Stimulated activated CD8-positive, alpha-beta memory T cell treated with anti-CD3 and anti-CD28 coated beads, Interleukin-15, amount 100 ng/mL, for 4 hours (primary cell): Measurements from ENCODE around the gene PRLHR.

Experiments
- DNase-seq, 2 donors: peaks; one replicate each; pipeline ENCODE4 v3.0.0-alpha.2; 2020; ENCODE audit warnings: low read depth in 2 of 2

Gene PRLHR

DNA sequence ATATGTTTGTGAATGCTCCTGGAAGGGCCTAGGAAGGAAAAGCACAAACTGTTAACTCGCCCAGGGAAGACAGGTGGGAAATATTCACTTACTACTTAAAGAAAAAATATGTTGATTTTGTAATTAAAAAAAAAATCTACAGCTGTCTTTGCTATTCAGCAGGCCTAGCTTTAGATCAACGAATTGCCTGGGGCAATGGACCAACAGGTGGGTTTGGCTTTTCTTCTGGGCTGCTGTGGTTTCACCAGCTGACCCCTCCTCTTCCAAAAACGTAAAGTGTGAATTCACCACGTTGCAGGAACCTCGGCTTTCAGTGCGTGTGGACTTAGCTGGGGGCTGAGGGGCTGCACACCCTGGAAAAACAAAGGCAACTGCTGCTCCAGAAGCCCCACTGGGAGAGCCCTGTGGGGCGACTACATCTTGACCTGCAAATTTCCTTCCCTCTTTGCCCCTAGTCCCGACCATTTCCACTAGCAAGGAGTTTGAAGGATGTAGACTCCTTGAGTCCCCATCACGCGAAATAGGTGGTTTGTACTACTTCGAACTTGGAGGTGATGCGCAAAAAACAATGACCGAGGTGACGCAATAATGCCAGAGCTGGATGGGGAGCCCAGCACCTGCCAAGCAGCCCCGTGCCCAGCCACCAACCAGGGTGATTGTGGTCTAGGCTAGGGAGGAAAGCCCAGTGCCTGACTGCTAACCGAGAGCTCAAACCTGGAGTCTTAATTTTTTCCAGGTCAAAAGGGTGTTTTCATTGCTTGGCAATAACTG lies 7.4 kb downstream of the PRLHR start:
- no peak for DNase-seq

DNA sequence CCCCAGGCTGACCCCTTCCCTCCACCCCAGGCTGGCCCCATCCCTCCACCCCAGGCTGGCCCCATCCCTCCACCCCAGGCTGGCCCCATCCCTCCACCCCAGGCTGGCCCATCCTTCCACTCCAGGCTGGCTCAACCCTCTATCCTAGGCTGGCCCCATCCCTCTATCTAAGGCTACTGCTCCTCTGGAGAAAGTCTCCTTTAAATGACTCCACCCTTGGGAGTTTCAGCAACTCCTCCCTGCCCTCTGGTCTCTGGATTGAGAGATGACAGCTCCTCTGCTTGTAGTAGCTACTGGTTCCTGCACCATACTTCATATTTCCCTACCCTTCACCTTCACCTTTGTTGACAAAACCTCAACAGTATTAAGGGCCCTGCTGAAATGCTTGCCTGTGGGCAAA lies 8.5 kb downstream of the PRLHR start:
- no peak for DNase-seq

DNA sequence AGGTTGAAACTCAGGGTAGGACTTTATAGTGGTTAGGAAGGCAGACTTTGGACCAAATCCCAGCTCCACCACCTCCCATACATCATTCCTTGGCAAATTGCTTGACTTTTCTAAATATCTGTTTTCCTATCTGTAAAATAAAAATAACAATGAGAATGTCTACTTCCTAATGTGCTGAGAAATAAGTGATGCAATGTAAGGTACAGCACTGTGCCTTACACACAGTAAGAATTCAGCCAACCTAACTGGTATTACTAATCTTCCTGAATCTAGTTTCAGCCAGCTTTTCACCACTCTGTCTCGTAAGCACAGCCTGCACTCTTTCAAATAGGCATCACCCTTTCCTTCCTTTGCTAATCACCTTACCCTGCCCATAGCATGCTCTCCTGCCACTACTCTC lies 9.7 kb downstream of the PRLHR start:
- no peak for DNase-seq

DNA sequence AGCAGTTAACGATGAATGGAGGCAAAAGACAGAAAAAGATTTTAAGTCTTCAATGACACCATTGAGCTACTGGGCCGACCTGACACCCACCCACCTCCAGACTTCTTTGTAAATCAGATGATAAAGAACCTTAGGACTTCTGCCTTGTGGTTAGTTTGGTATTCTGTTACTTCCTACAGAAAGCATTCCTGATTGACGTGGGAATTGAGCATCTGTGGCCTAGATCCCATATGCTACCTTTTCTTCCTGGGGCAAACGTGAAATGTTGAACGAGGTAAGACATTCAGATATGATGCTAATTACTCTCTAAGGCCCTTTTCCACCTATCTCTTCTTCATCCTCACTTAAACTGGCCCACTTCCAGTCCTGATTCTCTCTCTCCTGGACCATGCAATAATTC lies 10.2 kb downstream of the PRLHR start:
- no peak for DNase-seq

DNA sequence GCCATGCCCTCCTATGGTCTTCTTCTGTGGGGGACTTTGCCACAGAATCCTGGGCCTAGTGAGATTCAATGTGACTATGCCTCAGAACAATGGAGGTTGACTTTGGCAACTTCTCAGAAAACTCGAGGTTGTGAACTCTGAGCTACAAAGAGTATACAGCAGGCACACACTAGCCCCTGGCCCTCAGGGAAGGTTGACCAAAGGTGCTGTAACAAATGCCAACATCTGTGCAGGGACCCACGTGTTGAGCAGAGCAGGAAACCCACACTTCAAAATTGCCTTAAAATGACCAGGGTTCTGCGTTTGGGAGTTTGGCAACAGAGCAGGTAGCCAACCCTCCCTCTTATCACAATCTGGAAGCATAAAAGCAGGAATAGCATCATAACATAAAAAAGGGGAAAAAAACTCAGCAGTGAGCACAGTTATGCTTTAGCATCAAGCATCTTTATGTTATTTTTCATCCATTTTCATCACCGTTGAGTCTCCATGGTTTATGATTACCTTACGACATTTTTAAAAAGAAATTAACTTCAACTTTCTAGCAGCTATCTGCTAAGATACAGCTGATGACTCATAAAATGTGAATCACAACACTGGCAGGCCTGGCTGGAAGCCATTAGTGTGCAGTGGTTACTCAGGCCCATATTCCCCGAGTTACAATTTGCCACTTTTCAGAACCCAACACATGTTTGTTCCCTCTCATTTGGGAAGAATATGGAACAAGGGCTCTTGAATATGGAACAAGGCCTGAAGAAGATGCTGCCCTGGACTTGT lies 11.1 kb downstream of the PRLHR start:
- no peak for DNase-seq

DNA sequence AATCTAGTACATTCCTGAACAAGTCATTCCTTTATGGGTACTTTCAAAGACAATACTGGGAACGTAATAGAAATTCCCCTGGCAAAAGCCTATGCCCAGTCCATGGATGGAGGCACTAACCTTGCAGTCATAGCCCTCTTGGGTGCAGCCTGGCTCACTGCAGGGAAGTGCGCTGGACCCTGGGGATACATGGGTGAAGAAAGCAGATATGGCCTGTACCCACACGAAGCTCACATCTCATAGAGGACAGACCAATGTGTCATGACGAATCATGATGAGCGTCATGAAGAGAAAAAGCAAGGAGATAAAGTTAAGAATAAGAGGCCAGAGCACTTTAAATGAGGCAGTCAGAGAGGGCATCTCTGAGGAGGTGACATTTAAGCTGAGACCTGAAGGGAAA lies 11.8 kb downstream of the PRLHR start:
- no peak for DNase-seq

DNA sequence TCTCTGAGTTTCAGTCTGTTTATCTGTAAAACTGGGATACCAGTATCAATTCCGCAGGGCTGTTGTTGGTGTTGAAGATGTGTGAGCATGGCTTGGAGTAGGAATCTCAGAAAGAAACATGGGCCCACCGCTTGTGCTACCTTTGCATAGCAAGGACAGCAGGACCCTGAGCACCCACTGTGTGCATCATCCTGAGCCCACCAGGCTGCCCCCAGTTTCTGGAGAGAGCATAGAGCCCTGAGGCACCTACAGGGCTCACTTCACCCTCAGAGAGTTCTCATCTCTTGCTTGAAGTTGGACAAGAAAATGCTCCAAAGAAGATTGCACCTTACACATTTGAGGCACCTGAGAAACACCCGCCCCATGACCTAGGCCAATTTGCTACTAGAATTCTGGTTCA lies 12.9 kb downstream of the PRLHR start:
- DNase-seq = no peak

DNA sequence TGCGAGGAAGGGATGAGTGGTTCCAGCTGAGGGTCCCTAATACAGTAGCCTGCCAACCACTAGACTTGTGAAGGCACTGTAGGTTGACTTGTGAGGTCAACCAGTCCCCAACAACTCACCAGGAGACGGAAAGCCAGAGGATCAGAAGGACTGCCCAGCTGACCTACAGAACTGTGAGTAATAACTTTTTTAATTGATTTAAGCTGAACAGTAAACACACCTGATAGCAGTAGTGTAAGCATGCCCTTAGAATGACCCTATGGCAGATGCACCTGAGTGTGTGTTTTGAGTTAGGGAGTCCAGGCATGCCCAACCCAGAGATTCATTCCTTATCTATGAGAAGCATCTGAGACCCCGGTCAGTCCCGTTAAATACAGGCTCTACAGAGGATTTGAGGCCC lies 14.1 kb downstream of the PRLHR start:
- DNase-seq = no peak

DNA sequence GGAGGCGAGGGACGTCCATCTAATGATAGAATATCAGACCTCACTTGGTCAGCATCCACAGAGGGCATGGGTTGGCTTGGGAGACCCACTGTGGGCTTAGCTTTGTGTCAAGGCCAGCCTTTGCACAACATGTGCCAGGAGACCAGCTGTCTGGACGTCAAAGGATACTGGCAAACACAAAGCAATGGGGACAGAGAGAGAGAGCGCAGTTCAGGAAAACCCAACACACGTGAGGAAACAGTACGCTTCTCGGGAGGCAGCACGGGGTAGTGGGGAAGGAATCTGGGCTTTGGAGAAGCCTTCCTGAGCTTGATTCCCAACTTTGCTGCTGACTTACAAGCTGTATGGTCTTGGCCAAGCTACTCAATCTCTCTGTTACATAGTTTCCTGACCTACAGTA lies 14.7 kb downstream of the PRLHR start:
- DNase-seq = no peak

DNA sequence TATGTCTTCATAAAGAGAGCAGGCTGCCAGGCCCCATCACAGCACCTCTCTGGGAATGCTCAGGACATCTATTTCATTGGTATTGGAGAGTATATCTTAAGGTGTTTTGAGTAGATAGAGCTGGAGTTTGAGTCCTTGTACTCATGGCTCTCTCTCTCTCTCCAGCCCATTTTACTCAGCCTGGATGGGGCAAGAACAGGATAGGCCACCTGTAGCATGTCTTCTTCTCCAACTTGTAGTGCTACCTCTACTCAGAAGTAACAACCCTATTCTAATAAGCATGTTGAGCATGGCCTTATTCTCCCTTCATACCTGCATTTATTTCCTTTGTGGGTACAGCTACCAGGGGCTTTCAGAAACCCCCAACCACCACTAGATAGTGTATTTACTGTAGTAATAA lies 21.9 kb downstream of the PRLHR start:
- no peak for DNase-seq

DNA sequence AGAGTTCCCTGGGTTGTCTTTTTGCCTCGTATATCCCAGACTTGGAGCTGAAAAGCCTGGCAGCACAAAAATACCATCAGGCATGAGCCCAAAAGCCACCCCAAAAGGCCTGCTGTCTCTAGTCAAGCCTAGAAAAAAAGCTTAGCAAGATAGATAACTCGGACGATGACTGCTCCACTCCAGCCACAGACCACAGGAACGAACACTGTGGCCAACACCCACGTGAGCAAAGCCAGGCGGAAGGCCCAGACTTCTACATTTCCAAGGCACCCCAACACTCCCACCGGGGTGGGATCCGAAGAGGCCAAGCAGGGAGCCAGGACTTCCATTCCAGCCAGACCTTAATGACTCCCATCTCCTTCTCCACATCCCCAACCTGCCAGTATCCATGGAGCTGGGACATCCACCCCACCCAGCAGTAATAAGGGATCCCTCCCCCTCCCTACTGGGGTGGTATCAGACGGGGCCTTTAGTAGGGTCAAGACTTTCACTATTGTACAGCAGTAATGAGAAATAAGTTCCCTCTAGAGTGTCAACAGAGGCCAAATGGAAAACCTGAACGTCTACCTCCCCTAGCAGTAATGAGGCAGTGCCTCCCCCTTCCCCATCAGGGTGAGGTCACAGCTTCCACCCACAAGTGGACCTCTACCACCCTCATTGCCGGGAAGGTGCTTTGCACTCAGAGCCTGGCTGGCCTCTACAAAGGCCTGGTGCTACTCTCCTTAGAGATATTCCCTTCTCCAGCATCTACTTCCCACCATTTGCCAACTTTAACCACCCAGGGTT lies 23.0 kb downstream of the PRLHR start:
- no peak for DNase-seq

DNA sequence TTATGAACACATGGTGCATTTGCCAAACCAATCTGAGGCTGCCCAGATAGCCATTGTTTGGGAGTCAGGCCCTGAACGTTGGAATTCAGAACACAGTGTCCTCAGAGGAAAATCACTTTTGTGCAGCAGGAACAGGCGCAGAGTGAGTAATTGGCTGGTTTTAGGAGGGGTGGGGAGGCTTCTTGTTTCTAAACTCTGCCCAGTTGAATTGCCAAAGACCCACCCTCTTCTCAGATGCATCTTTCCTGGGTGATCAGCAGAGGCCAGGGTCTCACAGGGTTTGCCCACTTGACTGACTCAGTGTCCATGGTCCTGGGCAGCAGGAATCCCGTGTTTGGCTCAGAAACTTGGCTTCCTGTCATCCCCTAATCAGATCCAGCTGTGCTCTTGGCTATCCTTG lies 24.3 kb downstream of the PRLHR start:
- DNase-seq = no peak

DNA sequence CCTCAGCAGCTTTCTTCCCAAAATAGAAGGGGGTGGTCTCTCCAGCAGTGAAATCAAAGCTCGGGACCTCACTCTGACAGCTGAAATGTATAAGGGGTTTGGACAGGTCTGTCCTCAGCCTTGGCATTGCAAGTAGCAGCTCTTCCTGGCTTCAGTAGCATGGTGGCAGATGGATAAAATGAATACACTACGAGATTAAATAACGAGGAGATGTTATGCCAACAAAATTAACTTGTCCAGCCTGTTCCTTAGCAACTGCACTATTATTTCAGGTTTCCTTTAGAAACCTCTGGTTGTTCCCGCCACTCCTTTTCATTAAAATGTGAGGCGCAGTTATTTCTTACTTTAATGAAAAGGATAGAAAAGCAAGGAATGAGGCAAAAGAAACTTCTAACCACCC lies 24.9 kb downstream of the PRLHR start:
- no peak for DNase-seq

DNA sequence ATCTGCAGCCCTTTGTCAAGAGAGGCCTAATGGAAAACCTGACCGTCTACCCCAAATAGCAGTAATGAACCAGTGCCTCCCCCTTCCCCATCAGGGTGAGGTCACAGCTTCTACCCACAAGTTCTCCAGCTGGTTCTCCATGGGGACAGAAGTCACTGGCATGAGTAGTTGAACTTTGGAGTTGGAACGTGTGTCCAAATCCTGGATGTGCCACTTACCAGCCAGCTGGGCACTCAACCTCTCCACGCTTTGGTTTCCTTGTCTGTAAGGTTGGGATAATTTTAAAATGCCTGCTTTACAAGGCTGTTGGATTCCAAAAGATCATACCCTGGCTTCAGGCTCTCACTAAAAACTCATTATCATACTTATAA lies 25.6 kb downstream of the PRLHR start:
- DNase-seq = no peak

DNA sequence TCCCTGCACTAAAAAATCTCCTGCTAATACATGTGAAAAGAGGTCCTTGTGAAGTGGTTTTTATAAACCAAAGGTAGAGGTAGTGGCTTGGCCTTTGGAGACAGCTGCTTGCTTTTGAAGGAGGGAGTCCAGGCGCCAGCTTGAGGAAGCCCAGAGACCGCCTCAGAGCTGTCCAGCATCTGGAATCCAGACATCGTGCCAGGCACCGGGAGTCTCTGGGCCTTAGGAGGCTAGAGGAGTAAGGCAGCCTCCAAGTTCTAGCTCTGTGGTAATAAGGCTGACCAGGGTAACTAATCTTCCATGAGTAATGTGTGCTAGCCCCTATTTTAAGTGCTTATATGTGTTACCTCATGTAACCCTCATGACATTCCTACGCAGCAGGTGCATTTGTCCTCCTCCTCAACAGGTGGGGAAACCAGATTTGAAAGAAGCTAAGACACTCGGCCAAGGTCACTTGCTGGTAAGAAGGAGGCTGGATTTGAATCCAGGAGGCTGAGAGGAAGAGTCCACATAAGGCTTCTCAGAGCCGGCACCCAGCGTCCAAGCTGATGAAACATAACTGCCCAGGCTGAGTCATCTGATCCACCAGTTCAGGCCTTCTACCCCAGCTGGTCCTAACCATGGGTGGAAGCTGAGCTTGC lies 26.1 kb downstream of the PRLHR start:
- DNase-seq = no peak

DNA sequence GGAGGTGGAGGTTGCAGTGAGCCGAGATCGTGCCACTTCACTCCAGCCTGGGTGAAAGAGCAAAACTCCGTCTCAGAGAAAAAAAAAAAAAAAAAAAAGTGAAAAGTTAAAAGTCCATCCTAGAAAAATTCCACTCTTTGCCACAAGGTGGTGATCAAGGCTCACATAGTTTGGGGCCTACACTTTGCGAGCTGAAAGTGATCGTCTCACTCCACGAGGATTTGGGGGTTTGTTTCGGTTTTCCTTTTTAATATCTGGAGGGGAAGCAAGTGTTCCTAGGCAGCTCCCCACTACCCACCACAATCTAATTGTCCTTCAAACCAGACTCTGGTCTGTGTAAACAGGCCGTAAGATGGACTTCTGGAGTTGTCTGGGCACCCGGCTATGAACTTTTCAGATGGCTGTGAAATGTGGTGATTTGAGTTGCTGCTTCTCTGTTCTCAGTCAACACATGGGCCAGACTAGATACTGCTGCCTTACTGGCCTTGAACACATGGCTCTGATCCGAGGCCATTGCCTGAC lies 27.1 kb downstream of the PRLHR start:
- peak in 1 of 2 donors; percentile 15 for DNase-seq

DNA sequence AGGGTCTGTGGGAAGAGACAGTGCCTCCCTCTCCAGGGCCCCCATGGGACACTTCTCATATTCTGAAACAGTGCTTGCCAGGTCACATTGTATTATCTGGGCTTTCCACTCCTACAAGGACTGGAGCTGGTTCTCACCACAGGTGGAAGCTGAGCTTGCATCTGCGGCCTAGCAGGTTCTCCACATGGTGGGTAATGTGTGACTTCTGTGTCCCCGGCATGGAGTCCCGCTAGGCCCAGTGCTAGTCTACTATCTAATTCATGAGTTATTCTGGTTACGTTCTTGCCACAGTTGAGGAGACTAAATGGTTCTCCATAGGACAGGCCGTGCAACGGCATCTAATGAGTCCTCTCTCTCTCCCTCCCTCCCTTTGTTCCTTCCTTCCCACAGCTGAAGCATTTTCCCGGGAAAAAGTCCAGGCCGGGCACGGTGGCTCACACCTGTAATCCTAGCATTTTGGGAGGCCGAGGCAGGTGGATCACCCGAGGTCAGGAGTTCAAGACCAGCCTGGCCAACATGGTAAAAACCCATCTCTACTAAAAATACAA lies 27.7 kb downstream of the PRLHR start:
- DNase-seq = no peak

DNA sequence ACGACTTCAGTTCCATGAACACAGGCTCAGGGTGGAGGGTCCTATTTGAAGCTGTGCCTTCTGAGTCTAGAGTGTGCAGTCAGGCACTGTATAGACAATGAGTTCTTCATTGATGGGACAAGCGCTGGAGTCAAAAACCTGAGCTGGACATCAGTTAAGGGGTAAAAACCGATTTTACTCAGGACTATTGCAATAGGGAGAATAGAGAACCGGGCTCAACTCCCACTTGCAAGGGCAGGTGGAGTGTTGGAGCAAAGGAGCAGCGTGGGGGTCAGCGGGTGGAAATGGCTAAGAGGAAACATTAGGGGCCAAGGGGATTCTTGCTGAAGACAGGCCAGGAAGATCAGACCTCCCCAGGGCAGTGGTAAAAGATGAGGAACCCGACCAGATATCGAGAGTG lies 28.5 kb downstream of the PRLHR start:
- no peak for DNase-seq

DNA sequence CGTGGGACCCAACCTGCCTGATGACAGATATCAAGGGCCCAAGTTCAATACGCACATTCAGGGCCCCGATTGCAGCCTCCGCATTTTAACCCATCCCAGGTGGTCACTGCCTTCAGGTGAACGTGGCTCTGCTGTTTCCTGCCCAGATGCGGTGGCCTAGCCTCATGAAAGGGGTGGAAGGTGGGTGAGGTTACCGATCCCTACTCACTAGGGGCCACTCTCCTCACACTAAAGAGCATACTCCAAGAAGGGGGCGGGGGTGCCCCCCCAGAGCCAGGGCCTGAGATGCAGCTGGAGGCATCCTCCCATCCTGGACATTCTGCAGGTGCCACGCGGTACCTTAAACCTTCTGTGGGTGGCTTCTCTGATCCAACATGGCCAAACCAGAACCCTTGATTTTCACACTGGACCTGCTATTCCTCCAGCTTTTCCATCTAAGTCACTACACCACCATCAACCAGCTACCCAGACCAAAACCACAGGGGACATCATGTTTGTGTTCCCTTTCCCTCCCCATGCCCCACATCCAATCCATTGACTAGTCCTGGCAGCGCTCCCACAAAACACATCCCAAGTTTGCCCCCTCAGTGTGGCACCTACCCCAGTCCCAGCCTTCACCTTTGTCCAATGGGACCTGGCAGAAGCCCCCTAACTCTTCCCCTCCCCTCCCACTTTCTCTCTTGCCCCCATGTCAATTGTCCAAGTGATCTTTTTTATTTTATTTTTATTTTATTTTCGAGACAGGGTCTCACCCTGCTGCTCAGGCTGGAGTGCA lies 30.0 kb downstream of the PRLHR start:
- DNase-seq = no peak

DNA sequence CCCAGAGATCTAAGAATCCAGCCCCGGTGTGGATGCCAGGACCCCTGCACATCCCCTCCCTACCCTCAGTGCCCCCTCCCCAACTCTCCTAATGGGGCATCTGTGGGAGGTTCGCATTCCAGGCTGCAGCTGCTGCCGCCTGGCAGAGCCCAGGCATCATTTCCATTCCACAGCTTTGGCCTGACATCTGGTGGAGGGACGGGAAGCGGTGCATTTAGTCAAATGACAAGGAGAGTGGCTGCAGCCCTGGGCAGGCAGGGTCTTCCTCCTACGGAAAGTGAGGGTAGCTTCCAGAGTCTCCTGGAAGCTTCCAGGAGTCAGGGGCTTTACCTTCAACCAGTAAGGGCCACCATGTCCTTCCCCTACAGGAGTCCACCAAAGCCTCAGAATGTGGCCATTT lies 30.8 kb downstream of the PRLHR start:
- DNase-seq = no peak

DNA sequence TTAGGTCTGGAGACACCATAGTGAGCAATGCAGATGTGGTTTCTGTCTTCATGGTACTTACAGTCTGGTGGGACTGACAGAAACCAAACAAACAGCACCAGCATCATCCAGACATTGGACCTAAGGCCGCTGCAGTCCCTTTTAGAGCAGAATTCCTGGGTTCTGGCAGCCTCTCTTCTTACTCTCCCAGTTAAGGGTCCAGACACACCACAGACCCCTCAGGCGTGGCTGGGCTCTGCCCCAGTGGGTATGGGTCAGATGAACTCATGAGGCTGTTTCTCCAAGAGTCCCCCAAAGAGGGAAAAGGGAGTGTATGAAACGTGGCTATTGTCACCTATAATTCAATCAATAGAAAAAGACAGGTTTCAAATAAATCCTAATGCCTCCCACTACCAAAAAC lies 31.3 kb downstream of the PRLHR start:
- DNase-seq = no peak
